ES-I3 (cell line): Measurements from ENCODE around the gene ATXN2L.

Source experiments
- H3K36me3 ChIP-seq: 2 replicates; pipeline ENCODE4 v1.6.1; 2013; ENCODE audit warnings: mild to moderate bottlenecking, low read length, control low read depth, moderate library complexity; ENCODE audit not compliant: insufficient read depth
- H3K4me1 ChIP-seq: 2 replicates; pipeline ENCODE4 v1.6.1; 2013; ENCODE audit warnings: mild to moderate bottlenecking, control low read depth, low read length; ENCODE audit not compliant: insufficient read depth
- H3K9ac ChIP-seq: 2 replicates; pipeline ENCODE4 v1.6.1; 2013; ENCODE audit warnings: low read depth, mild to moderate bottlenecking, low read length, moderate library complexity
- H3K9me3 ChIP-seq: 2 replicates; pipeline ENCODE4 v1.6.1; 2013; ENCODE audit warnings: mild to moderate bottlenecking, low read length, moderate library complexity; ENCODE audit not compliant: control insufficient read depth, insufficient read depth

The ATXN2L gene

DNA sequence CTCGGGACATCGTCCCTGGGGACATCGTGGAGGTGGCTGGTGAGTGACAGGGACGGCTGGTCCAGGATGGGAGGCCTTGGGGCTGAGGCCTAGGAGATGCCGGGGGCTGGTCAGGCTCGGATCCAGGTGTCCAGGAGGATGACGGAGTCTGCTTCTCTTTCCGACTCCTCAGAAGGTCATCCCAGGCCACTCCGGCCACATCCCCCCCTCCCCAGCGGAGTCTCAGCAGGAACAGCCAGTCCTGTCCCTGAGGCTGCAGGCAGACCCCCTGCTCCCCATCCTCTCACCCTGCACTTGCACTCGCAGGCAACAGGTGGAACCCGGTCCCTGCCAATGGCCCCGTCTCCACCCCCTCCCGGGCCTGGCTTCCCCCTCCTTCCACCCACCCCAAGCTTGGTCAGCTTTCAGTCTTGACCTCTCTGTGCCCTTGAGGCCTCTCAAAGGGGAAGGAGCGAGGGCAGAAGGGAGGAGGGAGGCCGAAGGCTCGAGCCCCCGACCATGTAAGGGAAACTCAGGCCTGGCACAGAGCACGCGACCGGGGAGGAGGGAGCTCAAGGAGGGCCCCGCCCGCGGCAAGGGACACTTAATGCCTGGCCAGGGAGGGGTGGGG, 59.9 kb downstream of the ATXN2L start:
- Histone ChIP-seq H3K9me3 (no peaks in the 10 kb centered on the region), H3K36me3 (no peaks in the 10 kb centered on the region), H3K9ac (peak overlapping the region; percentile 33), H3K4me1 (peaks cover 9% of the 10 kb centered on the region; the same call in 1 of the 2 replicates)

DNA sequence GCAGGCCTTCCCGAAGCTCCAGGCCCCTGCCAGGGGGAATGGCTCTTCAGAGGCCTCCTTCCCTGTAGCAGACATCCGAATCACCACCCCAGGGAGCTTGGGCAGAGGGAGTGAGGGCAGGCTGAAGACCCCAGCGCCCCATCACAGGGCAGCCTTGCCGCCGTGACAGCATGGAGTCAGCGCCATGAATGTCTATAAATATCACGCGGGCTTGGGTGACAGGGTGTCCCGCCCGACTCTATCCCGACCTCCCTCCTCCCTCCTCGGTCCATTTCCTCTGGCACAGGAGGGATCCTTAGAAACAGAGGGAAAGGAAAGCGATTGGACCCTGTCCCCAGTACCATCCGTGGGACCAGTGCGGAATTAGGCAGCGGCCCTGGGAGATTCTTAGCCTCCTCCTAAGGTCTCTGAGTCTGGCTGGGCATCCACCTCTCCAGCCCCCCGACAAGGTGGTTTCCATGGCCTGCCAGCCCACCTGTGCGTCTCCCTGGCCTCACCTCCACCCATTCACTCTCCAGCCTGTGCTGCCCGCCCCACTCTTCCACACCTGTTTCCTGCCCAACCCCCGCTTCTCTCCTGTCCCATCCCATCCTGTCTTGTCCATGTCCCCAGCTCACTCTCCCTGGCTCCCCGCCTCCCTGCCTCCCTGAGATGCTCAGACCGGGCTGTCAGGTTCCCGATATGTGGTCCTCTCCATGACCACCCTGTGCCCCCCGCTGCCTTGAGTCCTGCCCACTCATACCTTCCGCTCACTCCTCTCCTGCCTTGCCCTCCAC, 60.6 kb downstream of the ATXN2L start:
- H3K4me1 ChIP-seq = peaks cover 9% of the 10 kb centered on the region; the same call in 1 of the 2 replicates
- H3K9ac ChIP-seq = peak overlapping the region; percentile 33
- H3K9me3 ChIP-seq = no peaks in the 10 kb centered on the region
- H3K36me3 ChIP-seq = no peaks in the 10 kb centered on the region

GRCh38 chr16:28884045-28884444, 61.2 kb downstream of the ATXN2L start:
- H3K9me3 ChIP-seq = no peaks in the 10 kb centered on the region
- no peak overlapping the region for H3K9ac ChIP-seq
- H3K4me1 ChIP-seq = peaks cover 9% of the 10 kb centered on the region; the same call in 1 of the 2 replicates
- no peaks in the 10 kb centered on the region for H3K36me3 ChIP-seq
